Measurements from ENCODE around the gene CCDC102A.

DNA sequence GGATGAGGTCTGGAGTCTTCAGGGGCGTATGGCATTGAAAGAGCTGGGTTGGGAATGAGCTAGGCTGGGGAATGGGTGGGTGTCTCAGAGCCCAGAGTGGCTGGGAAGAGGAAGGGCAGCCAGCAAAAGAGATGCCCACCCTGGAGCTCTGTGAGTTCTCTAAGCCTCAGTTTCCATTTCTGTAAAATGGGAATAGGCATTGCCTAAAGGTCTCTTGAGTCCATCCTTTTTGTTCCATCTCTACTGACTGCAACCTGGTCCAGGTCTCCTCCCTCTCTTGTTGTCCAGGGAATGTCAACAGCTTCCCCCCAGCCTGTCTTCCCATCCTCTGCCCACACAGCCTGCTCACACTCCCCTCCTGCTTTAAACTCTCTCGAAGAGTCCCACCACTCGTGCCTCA lies 19.6 kb downstream of the CCDC102A start:
- TF ChIP-seq CTCF (IDR thresholded peaks at IDR 0.05), result no peak
- no peak for TF ChIP-seq POLR2A (IDR thresholded peaks at IDR 0.05)
- no peak for TF ChIP-seq EP300 (IDR thresholded peaks at IDR 0.05)

Measured in tibial nerve (tissue), 4 donors.